CD4-positive, alpha-beta T cell treated with Interleukin-15 for 4 hours (primary cell): Measurements from ENCODE around the gene RASSF5.
A peak's percentile ranks its signal among the peaks of the same experiment; 100 is the strongest.

ENCODE experiments used
- DNase-seq: peaks from one replicate; pipeline ENCODE4 v3.0.0-alpha.2; 2020; ENCODE audit warnings: low spot score

RASSF5 gene

GRCh38 chr1:206550446-206550845, 43.1 kb downstream of the RASSF5 start:
- no peak for DNase-seq

GRCh38 chr1:206551296-206551985, 44.1 kb downstream of the RASSF5 start:
- no peak for DNase-seq

GRCh38 chr1:206551986-206552326, 44.6 kb downstream of the RASSF5 start:
- DNase-seq, result peak; percentile 93

- DNase-seq, result no peak
Observed at GRCh38 chr1:206554211-206554610, 46.9 kb downstream of the RASSF5 start.

- no peak for DNase-seq
Observed at GRCh38 chr1:206554701-206555472, 47.6 kb downstream of the RASSF5 start.

GRCh38 chr1:206555473-206555935, 48.2 kb downstream of the RASSF5 start:
- no peak for DNase-seq

- no peak for DNase-seq
Observed at GRCh38 chr1:206556047-206556749, 48.9 kb downstream of the RASSF5 start.

- peak; percentile 85 for DNase-seq
Observed at GRCh38 chr1:206556750-206557635, 49.7 kb downstream of the RASSF5 start.

GRCh38 chr1:206557636-206558473, 50.5 kb downstream of the RASSF5 start:
- peak; percentile 49 for DNase-seq

GRCh38 chr1:206558794-206559671, 51.7 kb downstream of the RASSF5 start:
- no peak for DNase-seq

GRCh38 chr1:206559672-206559995, 52.3 kb downstream of the RASSF5 start:
- DNase-seq, result no peak

GRCh38 chr1:206560007-206560716, 52.8 kb downstream of the RASSF5 start:
- DNase-seq, result no peak

- no peak for DNase-seq
Observed at GRCh38 chr1:206563367-206564207, 56.3 kb downstream of the RASSF5 start.

- no peak for DNase-seq
Observed at GRCh38 chr1:206565995-206566394, 58.7 kb downstream of the RASSF5 start.

GRCh38 chr1:206566999-206567398, 59.7 kb downstream of the RASSF5 start:
- DNase-seq, result no peak

- no peak for DNase-seq
Observed at GRCh38 chr1:206568256-206568655, 60.9 kb downstream of the RASSF5 start.

- no peak for DNase-seq
Observed at GRCh38 chr1:206568779-206569352, 61.5 kb downstream of the RASSF5 start.

GRCh38 chr1:206569556-206569955, 62.2 kb downstream of the RASSF5 start:
- DNase-seq, result no peak
